ENCODE data around the gene STAT4. TPM values are rescaled to one million over a fixed set of nuclear protein-coding genes. Genes with fewer than 3 reads are reported as not detected.

Gene STAT4
- total and polyA plus RNA-seq, 2 donors from 2014 or later: 1.2 to 8.5 TPM

DNA sequence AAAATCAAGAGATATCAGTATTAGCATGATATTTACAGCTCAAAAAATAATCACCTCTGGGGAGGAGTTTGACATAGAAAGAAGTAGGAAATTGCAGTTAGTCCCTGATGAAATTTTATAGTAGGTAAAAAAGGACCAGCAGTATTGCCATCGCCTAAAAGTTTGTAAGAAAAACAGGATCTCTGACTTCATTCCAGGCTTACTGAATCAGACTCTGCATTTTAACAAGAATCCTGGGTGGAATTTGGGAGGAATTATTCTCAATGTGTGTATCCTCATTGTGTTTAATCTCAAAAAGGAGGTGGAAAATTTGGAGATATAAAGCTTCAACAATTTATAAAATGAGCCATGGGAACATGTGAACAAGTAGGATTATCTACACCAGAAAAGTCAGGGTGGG is 105.7 kb downstream of the STAT4 start:
- intact Hi-C loops (cut with DNase I): no loop called here
- no peak for FAIRE-seq

DNA sequence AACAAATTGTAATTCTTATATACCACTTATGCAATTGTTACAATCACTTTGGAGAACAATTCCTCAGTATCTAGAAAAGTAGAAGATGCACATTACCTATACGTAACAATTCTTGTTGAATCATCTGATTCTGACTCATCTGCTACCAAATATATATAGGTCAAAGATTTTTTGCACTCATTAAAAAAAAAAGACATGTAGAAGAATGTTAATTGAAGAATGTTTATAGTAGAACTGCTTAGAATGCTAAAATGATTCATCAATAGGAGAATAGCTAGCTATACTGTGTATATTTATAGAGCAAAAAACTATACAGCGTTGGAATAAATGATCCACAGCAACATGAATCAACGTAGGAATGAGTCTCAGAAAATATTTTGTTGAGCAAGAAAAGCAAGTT is 107.4 kb downstream of the STAT4 start:
- Histone ChIP-seq H3K9ac (ENCODE audit: low read length in 3 of 3) (no peak overlapping the region), H3K27ac (ENCODE audit: low read depth in 2 of 2, low read length in 2 of 2) (no peak overlapping the region), H3K36me3 (ENCODE audit: control insufficient read depth in 2 of 3, insufficient read depth in 3 of 3, low read length in 3 of 3) (no peaks in the 10 kb centered on the region), H3K4me1 (ENCODE audit: control insufficient read depth in 2 of 3, insufficient read depth in 2 of 3, low read depth in 1 of 3, low read length in 3 of 3) (peaks cover 0 to under 1% (median 0%) of the 10 kb centered on the region in 3 donors), H3K27me3 (ENCODE audit: control insufficient read depth, insufficient read depth, low read length) (no peaks in the 10 kb centered on the region), H3K4me3 (ENCODE audit: low read length in 3 of 3) (no peak overlapping the region), H3K9me3 (ENCODE audit: control insufficient read depth in 2 of 3, insufficient read depth in 1 of 3, low read length in 3 of 3) (no peaks in the 10 kb centered on the region)
- TF ChIP-seq, protein P1, sequence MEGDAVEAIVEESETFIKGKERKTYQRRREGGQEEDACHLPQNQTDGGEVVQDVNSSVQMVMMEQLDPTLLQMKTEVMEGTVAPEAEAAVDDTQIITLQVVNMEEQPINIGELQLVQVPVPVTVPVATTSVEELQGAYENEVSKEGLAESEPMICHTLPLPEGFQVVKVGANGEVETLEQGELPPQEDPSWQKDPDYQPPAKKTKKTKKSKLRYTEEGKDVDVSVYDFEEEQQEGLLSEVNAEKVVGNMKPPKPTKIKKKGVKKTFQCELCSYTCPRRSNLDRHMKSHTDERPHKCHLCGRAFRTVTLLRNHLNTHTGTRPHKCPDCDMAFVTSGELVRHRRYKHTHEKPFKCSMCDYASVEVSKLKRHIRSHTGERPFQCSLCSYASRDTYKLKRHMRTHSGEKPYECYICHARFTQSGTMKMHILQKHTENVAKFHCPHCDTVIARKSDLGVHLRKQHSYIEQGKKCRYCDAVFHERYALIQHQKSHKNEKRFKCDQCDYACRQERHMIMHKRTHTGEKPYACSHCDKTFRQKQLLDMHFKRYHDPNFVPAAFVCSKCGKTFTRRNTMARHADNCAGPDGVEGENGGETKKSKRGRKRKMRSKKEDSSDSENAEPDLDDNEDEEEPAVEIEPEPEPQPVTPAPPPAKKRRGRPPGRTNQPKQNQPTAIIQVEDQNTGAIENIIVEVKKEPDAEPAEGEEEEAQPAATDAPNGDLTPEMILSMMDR (IDR thresholded peaks at IDR 0.05; ENCODE audit: borderline replicate concordance, extremely low read depth, insufficient read depth): no peak
- intact Hi-C loops (cut with DNase I): no loop called here
- FAIRE-seq (no peak), DNase-seq (no peak)

More for the DNA sequence above, 105.7 kb downstream of the STAT4 start:
- Histone ChIP-seq H3K4me3 (ENCODE audit: low read length in 3 of 3) (no peak overlapping the region), H3K36me3 (ENCODE audit: control insufficient read depth in 2 of 3, insufficient read depth in 3 of 3, low read length in 3 of 3) (no peaks in the 10 kb centered on the region), H3K9me3 (ENCODE audit: control insufficient read depth in 2 of 3, insufficient read depth in 1 of 3, low read length in 3 of 3) (no peaks in the 10 kb centered on the region), H3K9ac (ENCODE audit: low read length in 3 of 3) (no peak overlapping the region), H3K4me1 (ENCODE audit: control insufficient read depth in 2 of 3, insufficient read depth in 2 of 3, low read depth in 1 of 3, low read length in 3 of 3) (no peaks in the 10 kb centered on the region), H3K27ac (ENCODE audit: low read depth in 2 of 2, low read length in 2 of 2) (no peak overlapping the region), H3K27me3 (ENCODE audit: control insufficient read depth, insufficient read depth, low read length) (no peaks in the 10 kb centered on the region)
- TF ChIP-seq, protein P1 (IDR thresholded peaks at IDR 0.05; ENCODE audit: borderline replicate concordance, extremely low read depth, insufficient read depth): no peak
- DNase-seq: no peak

DNA sequence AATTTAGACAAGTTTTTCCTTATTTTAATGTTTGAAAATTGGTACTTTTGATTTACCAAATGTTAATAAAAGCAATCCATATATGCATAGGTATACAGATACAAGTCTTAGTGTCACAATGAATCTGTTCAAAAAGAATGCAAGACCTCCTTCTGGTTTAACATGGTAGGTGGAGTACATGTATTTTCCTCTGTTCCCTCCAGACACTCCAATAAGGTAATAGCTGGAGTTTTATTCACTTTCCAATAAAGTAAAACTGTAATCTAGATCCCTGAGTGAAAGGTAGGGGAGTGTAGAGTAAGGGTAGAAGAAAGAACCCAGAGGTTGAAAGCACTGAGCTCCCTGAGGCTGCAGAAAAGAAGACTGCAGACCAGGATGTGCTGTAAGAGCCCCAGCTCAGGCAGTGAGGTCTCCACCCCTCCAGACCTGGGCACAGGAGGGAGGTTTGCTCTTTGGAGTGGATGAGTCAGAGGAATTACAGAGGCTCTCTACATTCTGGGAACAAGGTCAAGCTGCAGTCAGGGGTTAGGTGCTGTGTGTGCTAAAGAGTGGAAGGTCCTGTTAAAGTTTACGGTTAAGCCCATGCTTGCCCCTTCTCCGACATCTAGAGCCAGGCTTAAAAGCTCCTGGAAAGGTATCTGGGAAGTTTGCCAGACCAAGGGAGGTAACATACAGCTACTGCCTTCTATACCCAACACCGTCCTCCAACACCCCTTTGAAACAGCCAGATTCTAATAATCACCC is 109.2 kb downstream of the STAT4 start:
- TF ChIP-seq, protein P1 (IDR thresholded peaks at IDR 0.05; ENCODE audit: borderline replicate concordance, extremely low read depth, insufficient read depth): no peak
- H3K9ac ChIP-seq (ENCODE audit: low read length in 3 of 3): no peak overlapping the region
- FAIRE-seq (no peak), DNase-seq (no peak)
- H3K36me3 ChIP-seq (ENCODE audit: control insufficient read depth in 2 of 3, insufficient read depth in 3 of 3, low read length in 3 of 3): peaks cover 0 to 2% (median 0%) of the 10 kb centered on the region in 3 donors
- peak overlapping the region in 1 of 3 donors; percentile 5 for H3K4me3 ChIP-seq (ENCODE audit: low read length in 3 of 3)
- peaks cover 0 to 2% (median 0%) of the 10 kb centered on the region in 3 donors for H3K4me1 ChIP-seq (ENCODE audit: control insufficient read depth in 2 of 3, insufficient read depth in 2 of 3, low read depth in 1 of 3, low read length in 3 of 3)
- no peaks in the 10 kb centered on the region for H3K27me3 ChIP-seq (ENCODE audit: control insufficient read depth, insufficient read depth, low read length)
- intact Hi-C loops (cut with DNase I): no loop called here
- peak overlapping the region in 1 of 2 donors; percentile 23 for H3K27ac ChIP-seq (ENCODE audit: low read depth in 2 of 2, low read length in 2 of 2)
- H3K9me3 ChIP-seq (ENCODE audit: control insufficient read depth in 2 of 3, insufficient read depth in 1 of 3, low read length in 3 of 3): no peaks in the 10 kb centered on the region

All from kidney (tissue), 14 donors.